Renal cortical epithelial cell (primary cell): ENCODE data around the gene RIMBP2. TPM values are rescaled to one million over a fixed set of nuclear protein-coding genes. Genes with fewer than 3 reads are reported as not detected.

ENCODE experiments used
- DNase-seq: peaks from one replicate; pipeline ENCODE4 v3.0.0-alpha.2; 2011; ENCODE audit warnings: low read depth
- total RNA-seq: library from RNA; depleted of rRNA; stranded (reverse); fragments of >200 nt; gene quantifications from 2 replicates; pipeline ENCODE4 v1.2.3, GENCODE V29; 2014

Gene RIMBP2
- total RNA-seq, 1 donor from 2014 or later, result 3.2 TPM

- no peak for DNase-seq
Measured at GRCh38 chr12:130485291-130486145, 230.6 kb downstream of the RIMBP2 start.

GRCh38 chr12:130484221-130484620 is 231.9 kb downstream of the RIMBP2 start:
- DNase-seq, result no peak

- DNase-seq, result no peak
Measured at GRCh38 chr12:130483616-130484180, 232.4 kb downstream of the RIMBP2 start.

GRCh38 chr12:130482448-130482847 is 233.7 kb downstream of the RIMBP2 start:
- DNase-seq, result no peak

DNA sequence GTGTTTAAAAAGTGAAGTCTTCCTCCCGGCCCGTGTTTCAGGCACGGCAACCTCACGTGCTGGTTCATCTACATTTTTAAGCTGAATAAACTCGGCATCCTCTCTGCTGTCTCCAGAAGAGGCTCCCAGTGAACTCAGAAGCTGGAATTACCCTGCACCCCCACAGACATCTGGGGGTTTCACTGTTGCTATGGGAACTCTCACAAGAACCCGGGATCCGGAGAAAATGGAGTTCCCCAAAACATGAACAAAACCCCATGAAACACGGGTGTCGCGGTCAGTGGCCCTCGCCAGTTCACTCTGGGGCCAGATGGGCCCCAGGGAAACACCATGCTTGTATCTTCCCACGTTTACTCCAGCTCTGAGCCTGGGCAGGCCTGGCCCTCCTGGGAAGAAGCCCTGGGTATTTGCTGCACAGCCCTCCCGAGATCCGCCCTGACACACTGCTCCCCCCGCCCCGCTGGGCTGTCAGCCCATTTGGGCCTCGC is 234.7 kb downstream of the RIMBP2 start:
- no peak for DNase-seq

DNA sequence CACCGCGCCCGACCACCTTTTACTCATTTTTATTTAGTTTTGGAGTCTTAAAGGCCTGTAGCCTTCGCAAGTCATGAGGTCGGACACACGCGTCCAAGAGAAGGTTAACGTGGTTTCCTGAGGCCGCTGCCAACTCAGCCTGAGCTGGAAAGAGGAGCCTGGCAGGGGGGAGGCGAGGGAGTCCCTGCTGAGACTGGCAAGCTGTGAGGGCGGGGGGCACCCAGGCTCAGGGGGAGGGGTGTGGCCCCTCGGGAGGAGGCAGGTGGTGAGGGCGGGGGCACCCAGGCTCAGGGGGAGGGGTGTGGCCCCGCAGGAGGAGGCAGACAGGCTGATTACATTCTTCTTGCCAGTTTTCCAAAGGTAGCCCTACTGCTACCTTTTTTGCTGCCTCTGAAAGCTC is 235.2 kb downstream of the RIMBP2 start:
- no peak for DNase-seq

- no peak for DNase-seq
Measured at GRCh38 chr12:130480231-130480630, 235.9 kb downstream of the RIMBP2 start.

- DNase-seq, result no peak
Measured at GRCh38 chr12:130479401-130480125, 236.5 kb downstream of the RIMBP2 start.

DNA sequence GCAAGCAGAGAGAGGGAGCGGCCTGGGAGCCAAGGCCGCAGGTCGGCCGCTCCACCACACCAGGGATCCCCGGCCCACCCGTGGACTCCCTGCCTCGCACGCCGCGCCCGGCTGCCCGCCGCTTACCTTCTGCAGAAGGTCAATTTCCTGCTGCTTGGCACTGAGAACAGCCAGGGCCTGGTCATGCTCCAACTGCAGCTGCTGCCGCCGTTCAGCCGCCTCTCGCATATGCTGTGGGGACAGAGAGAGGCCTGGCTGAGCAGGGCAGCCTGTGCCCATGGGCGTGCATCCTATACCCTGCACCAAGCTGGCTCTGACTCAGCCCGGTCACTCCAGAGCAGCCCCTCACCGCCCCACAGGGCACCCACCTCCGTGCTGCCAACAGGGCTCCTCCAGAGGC is 237.3 kb downstream of the RIMBP2 start:
- DNase-seq, result no peak

- no peak for DNase-seq
Measured at GRCh38 chr12:130477701-130478100, 238.4 kb downstream of the RIMBP2 start.

- no peak for DNase-seq
Measured at GRCh38 chr12:130477266-130477665, 238.8 kb downstream of the RIMBP2 start.

DNA sequence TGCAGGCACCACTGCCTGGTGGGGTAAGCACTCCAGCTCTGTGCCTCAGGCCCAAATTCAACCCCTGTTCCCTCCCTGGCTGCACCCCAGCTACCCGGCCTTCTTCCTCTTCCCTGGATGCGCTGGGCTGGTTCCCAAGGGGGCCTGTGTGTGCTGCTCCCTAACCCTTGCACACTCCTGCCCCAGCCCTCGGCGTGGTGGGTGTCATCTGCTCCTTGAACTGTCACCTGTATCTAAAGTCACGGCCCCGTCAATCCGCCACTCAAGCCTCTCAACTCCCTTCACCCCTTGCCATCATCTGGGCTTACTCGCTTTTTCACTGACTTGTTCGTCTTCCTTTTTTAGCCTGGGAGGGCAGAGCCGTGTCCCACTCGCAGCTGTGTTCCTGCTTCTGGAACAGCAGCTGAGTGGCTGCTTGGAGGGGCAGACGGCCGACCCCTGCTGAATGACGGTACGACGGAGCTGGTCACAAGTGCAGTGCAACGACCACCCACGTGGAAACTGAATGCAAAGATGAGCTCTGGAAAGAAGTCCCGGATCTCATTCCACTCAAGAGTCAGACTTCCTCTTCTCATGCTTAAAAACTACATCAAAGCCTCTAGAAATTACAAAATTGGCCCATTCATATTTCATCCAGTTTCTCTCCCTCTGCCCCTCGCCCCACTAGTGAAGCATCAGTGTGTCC is 239.5 kb downstream of the RIMBP2 start:
- DNase-seq, result no peak

DNA sequence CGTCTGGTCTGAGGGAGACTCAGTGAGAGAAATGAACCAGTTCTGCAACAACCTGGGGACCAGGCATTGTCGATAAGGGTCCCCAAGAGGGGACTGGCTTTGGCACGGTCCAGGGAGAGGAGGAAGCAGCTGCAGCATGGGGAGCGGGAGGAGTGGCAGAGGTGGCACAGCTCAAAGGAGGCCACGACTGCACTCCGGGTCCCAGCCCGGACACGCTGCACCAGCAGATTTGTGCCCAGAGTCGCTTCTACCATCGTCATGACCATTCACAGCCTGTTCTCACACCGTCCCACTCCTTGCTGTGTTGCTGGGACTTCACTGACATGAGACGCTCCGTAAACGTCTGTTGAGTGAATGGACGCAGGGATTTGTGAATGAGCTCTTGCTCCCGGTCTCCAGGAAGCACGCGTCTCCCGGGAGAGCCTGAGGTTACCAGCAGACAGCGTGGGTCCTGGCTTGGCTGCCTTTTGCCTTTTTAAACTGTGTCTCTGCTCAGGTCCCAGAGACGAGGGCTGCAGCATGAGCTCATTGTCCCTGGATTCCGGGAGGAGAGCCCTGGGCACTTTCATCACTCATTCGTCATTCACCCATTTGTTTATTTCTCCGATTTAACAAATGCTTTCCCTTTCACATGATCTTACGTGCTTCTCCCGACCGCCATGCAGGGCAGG is 241.4 kb downstream of the RIMBP2 start:
- DNase-seq, result no peak

DNA sequence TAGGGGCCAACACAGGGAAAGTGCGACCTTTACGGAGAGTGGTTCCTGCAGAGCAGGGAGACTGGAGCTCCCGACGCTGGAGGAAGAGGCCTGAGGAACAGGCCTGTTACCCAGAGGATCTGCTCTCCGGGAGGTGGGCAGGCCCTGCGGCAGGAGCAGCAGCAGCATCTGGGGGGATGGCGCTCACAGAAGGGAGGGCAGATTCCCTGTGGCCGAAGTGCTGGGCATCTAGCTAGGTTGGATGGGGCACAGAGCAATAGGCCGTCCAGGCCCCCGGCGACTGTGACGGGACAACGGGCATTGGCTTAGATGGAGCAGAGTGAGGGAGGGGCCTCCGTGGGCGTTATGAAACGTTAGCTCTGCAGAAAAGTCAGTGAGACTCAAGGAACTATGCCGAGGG is 242.8 kb downstream of the RIMBP2 start:
- no peak for DNase-seq

GRCh38 chr12:130470969-130471368 is 245.1 kb downstream of the RIMBP2 start:
- no peak for DNase-seq

DNA sequence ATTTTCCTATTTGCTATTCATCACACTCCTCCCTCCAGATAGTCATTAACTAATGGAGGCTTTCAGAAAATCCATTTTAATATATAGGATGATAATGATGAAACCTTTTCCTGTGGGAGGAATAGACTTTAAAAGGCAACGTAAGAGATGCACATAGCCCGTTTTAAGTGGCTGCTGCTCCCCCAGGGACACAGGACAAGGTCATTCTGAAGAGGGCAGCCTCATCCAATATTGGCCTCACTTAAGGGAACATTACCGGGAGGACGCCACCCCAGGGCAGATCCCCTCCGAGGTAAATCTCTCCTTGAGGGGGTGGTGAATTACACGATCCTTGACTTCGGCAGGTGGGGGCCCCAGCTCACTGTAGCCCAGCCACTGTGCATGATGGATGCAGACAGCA is 246.5 kb downstream of the RIMBP2 start:
- DNase-seq, result no peak

DNA sequence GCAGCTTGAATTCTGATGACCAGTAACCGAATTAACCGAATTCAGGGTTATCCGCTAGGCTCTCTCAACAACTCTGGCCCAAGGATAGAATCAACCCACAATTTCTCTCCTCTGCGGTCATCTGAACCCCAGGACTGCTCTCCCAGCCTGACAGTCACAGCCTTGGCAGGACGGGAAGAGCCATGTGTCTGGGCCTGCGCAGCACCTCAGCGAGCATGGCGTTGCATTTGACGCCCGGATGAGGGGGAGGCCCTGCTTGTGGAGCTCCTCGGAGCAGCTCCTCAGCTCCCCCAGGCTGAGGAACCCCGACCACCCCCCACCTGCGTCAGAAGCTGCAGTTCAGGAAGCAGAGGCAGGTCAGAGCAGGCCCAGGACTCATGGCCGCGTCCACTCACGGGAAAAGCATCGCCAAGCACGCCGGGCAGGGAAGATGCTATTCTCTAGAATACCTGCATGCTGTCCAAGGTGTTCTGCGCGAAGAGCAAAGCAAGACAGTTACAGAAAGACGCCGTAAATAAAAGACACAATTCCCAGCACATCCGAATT is 247.3 kb downstream of the RIMBP2 start:
- no peak for DNase-seq

DNA sequence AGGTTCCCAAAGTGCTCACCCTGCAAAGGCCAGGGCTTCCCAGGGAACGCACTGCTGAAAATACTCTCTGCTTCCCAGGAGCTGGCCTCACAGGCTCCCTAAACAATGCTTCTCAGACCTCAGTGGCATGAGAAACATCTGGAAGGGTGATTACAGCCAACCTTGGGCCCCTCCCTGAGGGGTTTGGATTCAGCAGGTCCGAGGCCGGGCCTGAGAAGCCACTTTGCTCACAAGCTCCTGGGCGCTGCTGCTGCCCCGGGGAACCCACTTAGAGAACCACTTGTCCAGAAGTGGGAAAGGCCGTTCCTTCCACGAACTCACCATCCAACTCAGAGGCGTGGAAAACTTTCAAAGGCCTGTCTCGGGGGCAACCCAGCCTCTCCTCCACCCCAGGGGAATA is 247.9 kb downstream of the RIMBP2 start:
- DNase-seq, result no peak

- DNase-seq, result no peak
Measured at GRCh38 chr12:130465626-130466025, 250.5 kb downstream of the RIMBP2 start.

DNA sequence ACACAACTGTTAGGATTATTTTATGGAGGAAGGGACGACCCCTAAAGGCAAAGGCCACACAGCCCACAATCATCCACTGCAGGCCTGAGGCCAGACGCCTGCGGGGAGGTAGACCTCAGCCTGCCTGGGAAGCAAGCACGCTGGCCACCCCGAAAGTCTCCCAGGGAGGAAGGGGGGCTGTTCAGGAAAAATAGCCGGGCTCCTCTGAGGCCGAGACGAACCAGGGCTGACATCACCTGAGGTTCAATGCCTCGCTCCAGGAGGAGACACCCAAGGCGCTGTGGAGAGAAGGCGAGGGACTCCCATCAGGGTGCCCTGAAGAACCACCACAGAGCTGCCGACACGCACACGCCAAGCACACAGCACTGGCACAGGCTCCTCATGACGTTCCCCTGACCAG is 251.1 kb downstream of the RIMBP2 start:
- no peak for DNase-seq
